SH-SY5Y (cell line): Measurements from ENCODE around the gene DPM2.

Source experiments
- GATA2 ChIP-seq: IDR thresholded peaks from 2 replicates; pipeline ENCODE4 v1.6.1; 2011; ENCODE audit warnings: mild to moderate bottlenecking, low read depth, low read length
- GATA3 ChIP-seq: IDR thresholded peaks from 2 replicates; pipeline ENCODE4 v1.6.1; 2011; ENCODE audit warnings: low read depth, mild to moderate bottlenecking, low read length, moderate library complexity

DNA sequence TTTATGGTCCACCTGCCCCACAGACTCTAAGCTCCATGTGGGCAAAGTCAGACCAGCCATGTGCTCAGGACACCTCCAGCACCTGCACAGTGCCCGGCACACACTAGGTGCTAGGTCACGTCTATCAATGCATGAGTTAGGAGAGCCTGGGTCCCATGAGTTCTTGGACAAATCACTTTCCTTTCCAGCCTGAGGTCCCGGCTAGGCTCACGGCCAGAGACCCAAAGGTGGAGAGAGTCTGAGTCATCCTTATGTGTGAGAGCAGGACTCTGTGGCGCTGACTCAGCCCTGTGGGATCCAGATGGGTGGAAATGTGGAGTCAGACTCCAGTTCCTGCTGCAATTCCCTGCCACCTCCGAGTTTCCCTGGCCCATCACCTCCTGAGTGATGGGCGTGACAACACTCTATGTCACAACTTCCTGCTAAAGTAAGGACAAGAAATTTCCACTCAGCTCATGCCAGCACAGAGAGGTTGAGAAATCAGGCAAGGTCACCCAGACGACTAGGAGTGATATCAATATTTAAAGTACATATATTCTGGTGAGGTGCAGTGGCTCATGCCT lies 18.3 kb downstream of the DPM2 start:
- TF ChIP-seq GATA2 = no peak
- no peak for TF ChIP-seq GATA3
